Colonic mucosa (tissue), 4 donors: ENCODE data around the gene GSK3B. TPM values are rescaled to one million over a fixed set of nuclear protein-coding genes. Genes with fewer than 3 reads are reported as not detected.

ENCODE experiments used
- DNase-seq: peaks from one replicate; pipeline ENCODE4 v3.0.0-alpha.2; 2020
- H3K27ac ChIP-seq: fragments of 200-600 bp; one replicate; pipeline ENCODE4 v1.8.0; 2021
- H3K27me3 ChIP-seq: fragments of 200-600 bp; one replicate; pipeline ENCODE4 v1.8.0; 2021
- H3K36me3 ChIP-seq: fragments of 200-600 bp; one replicate; pipeline ENCODE4 v1.8.0; 2021
- H3K4me1 ChIP-seq: fragments of 200-600 bp; one replicate; pipeline ENCODE4 v1.8.0; 2021; ENCODE audit warnings: mild to moderate bottlenecking
- H3K4me3 ChIP-seq: fragments of 200-600 bp; one replicate; pipeline ENCODE4 v1.8.0; 2021
- H3K9ac ChIP-seq, 2 donors: one replicate each; pipeline ENCODE4 v1.7.0; 2013; ENCODE audit warnings: control low read depth in 2 of 2, low read depth in 2 of 2, low read length in 2 of 2
- H3K9me3 ChIP-seq: fragments of 200-600 bp; one replicate; pipeline ENCODE4 v1.8.0; 2021
- intact Hi-C: fragments of 100-400 bp; cut with DNase I; formaldehyde crosslinking; loops from one replicate; pipeline ENCODE4 v1.14.1; 2022
- total RNA-seq, 2 donors: library from RNA; stranded (reverse); fragmentation: NEBNext Ultra II Directional in 1 of 2; extraction: Animal tissue kit (Norgen Biotek cat#: 25700) in 1 of 2; gene quantifications; one replicate each; pipeline ENCODE4 v1.2.1, GENCODE V29; 2021
- TF ChIP-seq, protein P1 (sequence below): fragments of 200-600 bp; IDR thresholded peaks from one replicate; pipeline ENCODE4 v1.8.0; 2022; ENCODE audit warnings: antibody characterized with exemption, mild to moderate bottlenecking
- donor health status: healthy.
- donor health status: DM: no; HTN: no; CAD: no.
- donor health status: DM: no; HTN: no; CAD: no.

Gene GSK3B
- total RNA-seq, 2 donors from 2014 or later = 34.4 to 43.6 TPM

DNA sequence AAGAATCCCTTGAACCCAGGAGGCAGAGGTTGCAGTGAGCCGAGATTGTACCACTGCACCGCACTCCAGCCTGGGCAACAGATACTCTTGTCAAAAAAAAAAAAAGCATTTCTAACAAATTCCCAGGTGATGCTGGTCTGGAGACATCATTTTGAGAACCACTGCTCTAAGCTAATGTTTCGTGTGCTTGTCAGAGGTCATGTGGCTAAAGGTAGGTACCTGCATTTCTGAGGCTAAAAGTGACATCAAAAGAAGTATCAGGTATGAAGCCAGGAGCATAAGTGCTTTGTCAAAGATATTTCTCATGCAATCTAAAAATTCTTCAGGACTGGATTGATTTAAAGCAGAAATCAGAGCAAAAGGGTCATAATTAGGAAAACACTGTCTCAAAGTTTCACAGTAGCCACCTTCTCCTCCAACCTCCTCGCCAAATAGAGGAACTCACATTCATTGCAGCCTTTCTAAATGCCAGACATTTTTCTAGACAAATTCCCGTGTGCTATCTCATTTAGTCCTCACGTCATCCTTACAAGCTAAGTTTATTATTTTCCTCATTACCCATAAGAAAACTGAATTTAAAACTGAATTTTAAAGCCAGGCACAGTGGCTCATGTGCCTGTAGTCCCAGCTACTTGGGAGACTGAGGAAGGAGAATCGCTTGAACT lies 25.7 kb upstream of the GSK3B start:
- no peak for DNase-seq
- no peaks in the 10 kb centered on the region for H3K4me1 ChIP-seq
- no peak overlapping the region for H3K9ac ChIP-seq
- H3K27me3 ChIP-seq = no peaks in the 10 kb centered on the region
- no peaks in the 10 kb centered on the region for H3K36me3 ChIP-seq
- TF ChIP-seq, protein P1, sequence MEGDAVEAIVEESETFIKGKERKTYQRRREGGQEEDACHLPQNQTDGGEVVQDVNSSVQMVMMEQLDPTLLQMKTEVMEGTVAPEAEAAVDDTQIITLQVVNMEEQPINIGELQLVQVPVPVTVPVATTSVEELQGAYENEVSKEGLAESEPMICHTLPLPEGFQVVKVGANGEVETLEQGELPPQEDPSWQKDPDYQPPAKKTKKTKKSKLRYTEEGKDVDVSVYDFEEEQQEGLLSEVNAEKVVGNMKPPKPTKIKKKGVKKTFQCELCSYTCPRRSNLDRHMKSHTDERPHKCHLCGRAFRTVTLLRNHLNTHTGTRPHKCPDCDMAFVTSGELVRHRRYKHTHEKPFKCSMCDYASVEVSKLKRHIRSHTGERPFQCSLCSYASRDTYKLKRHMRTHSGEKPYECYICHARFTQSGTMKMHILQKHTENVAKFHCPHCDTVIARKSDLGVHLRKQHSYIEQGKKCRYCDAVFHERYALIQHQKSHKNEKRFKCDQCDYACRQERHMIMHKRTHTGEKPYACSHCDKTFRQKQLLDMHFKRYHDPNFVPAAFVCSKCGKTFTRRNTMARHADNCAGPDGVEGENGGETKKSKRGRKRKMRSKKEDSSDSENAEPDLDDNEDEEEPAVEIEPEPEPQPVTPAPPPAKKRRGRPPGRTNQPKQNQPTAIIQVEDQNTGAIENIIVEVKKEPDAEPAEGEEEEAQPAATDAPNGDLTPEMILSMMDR = no peak
- H3K27ac ChIP-seq = no peak overlapping the region
- no peak overlapping the region for H3K4me3 ChIP-seq
- H3K9me3 ChIP-seq = no peaks in the 10 kb centered on the region
- intact Hi-C loops = no loop called here

DNA sequence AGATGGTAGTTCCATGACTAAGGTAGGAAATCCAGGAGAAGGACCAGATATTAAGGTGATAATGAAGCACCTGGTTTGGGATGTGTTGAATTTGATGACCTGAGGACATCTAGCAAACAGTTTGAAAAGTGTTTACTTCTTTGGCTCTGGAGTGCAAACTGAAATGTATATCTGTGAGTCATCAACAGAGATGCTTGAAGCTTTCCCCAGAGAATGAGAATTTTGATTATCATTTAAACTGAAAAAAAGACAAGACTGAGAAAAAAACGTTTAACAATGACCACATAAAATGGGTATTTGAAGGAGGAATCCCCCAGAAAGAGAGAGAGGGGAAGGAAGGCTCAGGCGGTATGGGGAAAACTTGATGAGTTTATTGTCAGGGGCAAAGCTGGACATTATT lies 20.7 kb upstream of the GSK3B start:
- intact Hi-C loops = no loop called here
- TF ChIP-seq, protein P1 = no peak

DNA sequence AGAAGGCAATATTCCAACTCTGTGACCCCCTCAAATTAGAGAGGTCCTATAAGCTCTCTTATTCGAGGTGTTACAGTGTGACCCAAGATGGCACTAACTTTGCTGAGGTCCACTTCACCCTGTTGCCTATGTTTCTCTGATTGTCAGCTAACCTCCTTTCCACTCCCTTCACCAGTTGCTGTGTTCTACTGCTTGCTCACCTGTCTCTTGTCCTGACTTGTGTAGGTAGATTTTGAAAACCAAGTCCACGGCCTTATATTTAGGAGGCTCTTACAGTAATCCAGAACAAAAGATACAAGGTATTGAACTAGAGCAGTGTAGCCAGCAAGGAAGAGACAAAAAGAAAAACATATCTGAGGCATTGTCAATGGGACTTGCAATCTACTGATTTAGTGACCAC lies 20.1 kb upstream of the GSK3B start:
- Histone ChIP-seq H3K9ac (no peak overlapping the region), H3K9me3 (no peaks in the 10 kb centered on the region), H3K4me1 (no peaks in the 10 kb centered on the region), H3K36me3 (no peaks in the 10 kb centered on the region), H3K4me3 (no peak overlapping the region), H3K27ac (no peak overlapping the region), H3K27me3 (no peaks in the 10 kb centered on the region)
- DNase-seq = no peak
- intact Hi-C loops = no loop called here
- TF ChIP-seq, protein P1 = no peak

More for the DNA sequence above, 20.7 kb upstream of the GSK3B start:
- Histone ChIP-seq H3K4me1 (no peaks in the 10 kb centered on the region), H3K36me3 (no peaks in the 10 kb centered on the region), H3K27me3 (no peaks in the 10 kb centered on the region), H3K27ac (no peak overlapping the region), H3K4me3 (no peak overlapping the region), H3K9me3 (no peaks in the 10 kb centered on the region), H3K9ac (no peak overlapping the region)
- no peak for DNase-seq

DNA sequence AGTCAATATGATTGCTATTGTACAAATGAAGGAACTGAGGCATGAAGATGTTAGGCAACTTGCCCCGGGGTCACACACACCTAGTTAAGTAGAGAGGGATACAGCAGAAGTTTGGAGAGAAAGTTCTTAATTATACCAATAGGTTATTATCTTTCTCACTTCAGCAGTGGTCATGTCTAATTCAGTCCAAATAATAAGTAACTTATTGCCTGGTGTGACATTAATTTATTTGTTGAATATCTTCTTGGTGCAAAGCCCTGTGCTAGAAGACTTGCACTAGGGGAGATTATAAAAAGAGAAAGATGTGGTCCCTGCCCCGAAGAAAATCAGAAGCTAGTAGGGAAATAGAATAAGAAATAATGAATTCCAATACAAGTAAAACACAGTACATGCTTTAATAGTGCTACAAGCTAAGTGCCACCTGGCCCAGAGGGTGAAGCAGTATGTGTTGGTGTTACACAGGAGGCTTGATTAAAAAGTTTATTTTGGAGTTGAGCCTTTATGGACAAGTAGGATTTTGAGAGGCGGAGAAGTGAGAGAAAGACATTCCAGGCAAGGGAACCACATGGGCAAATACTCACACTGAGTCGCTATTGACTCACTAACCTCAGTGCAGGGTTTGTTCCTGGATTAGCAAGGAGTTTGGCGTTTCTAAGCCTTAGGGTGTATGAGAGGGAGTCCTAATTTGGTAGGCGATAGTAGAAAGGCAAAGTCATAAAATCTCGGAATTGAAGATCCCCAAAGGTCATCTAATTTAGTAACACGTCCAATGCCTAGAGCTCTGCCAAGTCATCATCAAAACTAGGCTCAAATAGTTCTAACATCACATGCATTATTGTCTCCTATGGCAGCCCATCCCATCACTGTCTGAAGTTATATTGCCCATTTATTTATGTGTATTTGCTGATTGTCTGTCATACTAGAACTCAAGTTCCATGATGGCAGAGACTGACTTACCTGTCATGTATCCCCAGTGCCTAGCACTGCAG lies 19.2 kb upstream of the GSK3B start:
- no peaks in the 10 kb centered on the region for H3K9me3 ChIP-seq
- no peak for DNase-seq
- no peaks in the 10 kb centered on the region for H3K36me3 ChIP-seq
- no peaks in the 10 kb centered on the region for H3K27me3 ChIP-seq
- H3K9ac ChIP-seq = no peak overlapping the region
- no peak overlapping the region for H3K4me3 ChIP-seq
- intact Hi-C loops = no loop called here
- TF ChIP-seq, protein P1 = no peak
- no peaks in the 10 kb centered on the region for H3K4me1 ChIP-seq
- H3K27ac ChIP-seq = no peak overlapping the region

DNA sequence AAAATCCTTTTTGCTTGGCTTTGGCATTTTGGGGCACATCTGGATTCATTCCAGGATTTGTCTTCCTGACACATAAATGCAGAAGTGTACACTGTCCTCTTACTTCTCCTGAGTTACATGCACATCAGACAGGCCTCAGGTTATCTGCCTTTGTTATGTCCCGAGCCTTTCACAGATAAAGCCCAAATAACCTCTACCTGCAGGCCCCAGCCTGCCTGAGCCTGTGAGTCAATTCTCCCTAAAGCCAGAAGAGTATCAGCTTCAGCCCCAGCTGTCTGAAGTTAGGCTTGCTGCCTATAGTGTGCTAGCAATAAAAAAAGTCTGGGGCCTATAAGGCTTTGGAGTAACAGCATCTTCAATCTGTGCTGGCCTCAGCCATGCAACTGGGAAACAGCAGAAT lies 17.7 kb upstream of the GSK3B start:
- intact Hi-C loops = no loop called here
- TF ChIP-seq, protein P1 = no peak
- no peak for DNase-seq
- H3K27me3 ChIP-seq = no peaks in the 10 kb centered on the region
- H3K27ac ChIP-seq = no peak overlapping the region
- H3K4me3 ChIP-seq = no peak overlapping the region
- H3K36me3 ChIP-seq = no peaks in the 10 kb centered on the region
- no peak overlapping the region for H3K9ac ChIP-seq
- no peaks in the 10 kb centered on the region for H3K9me3 ChIP-seq
- no peaks in the 10 kb centered on the region for H3K4me1 ChIP-seq
